B cell (primary cell): ENCODE measurements around the gene SASH1. TPM values are rescaled to one million over a fixed set of nuclear protein-coding genes. Genes with fewer than 3 reads are reported as not detected.

Experiments
- ATAC-seq: fragments of 200-7000 bp; cut with Tn5 transposase; one replicate; pipeline ENCODE4 v1.10.0; 2021; ENCODE audit warnings: low read depth, mild to moderate bottlenecking, moderate number of reproducible peaks, moderate library complexity
- CTCF ChIA-PET: fragments of 350-600 bp; sonication (Branson Sonifier 250); formaldehyde crosslinking; loops from one replicate; lab custom pipeline; 2021; ENCODE audit warnings: antibody characterized with exemption, inconsistent platforms; lab: Charles Lee
- POLR2A ChIA-PET: fragments of 350-600 bp; sonication (Branson Sonifier 250); formaldehyde crosslinking; loops from one replicate; lab custom pipeline; 2021; ENCODE audit warnings: antibody characterized with exemption; lab: Charles Lee
- DNase-seq: peaks from one replicate; pipeline ENCODE4 v3.0.0; 2013
- H2AFZ ChIP-seq: 2 replicates; pipeline ENCODE4 v1.6.1; 2012; ENCODE audit warnings: mild to moderate bottlenecking, low read depth, low read length; ENCODE audit not compliant: insufficient read depth, poor library complexity, severe bottlenecking
- H3K27ac ChIP-seq, 2 donors: 1 replicate in 1 of 2; 2 replicates in 1 of 2; pipeline ENCODE4 v1.5.1; 2012 to 2013; ENCODE audit warnings: low read length in 2 of 2, mild to moderate bottlenecking in 2 of 2, moderate library complexity in 1 of 2
- H3K27me3 ChIP-seq, 4 experiments: fragments of 200-600 bp in 1 of 4; sonication (generic) in 1 of 4; replicated peaks in 1 of 4; 1 replicate in 2 of 4; 2 replicates in 2 of 4; pipeline versions ENCODE4 v1.6.1 to v1.7.0; 2013 to 2016; ENCODE audit warnings: low read length in 3 of 4, mild to moderate bottlenecking in 2 of 4, mixed read lengths in 1 of 4, moderate library complexity in 1 of 4; ENCODE audit not compliant: insufficient read depth in 4 of 4, control insufficient read depth in 3 of 4; ENCODE audit errors: control extremely low read depth in 1 of 4
- H3K36me3 ChIP-seq, 2 experiments: replicated peaks in 1 of 2; 1 replicate in 1 of 2; 2 replicates in 1 of 2; pipeline versions ENCODE4 v1.6.1 to v1.7.1; 2013; ENCODE audit warnings: low read length in 1 of 2; ENCODE audit not compliant: insufficient read depth in 2 of 2, control insufficient read depth in 1 of 2; ENCODE audit errors: control extremely low read depth in 1 of 2, extremely low read depth in 1 of 2
- H3K4me1 ChIP-seq, 2 donors: fragments of 200-600 bp in 1 of 2; sonication (generic) in 1 of 2; 1 replicate in 1 of 2; 2 replicates in 1 of 2; pipeline versions ENCODE4 v1.5.1 to v1.6.1; 2013 to 2017; ENCODE audit warnings: low read length in 2 of 2; ENCODE audit not compliant: control insufficient read depth in 2 of 2, insufficient read depth in 2 of 2
- H3K4me2 ChIP-seq: replicated peaks from 2 replicates; pipeline ENCODE3; 2012; ENCODE audit warnings: mild to moderate bottlenecking, low read depth, low read length; ENCODE audit not compliant: poor library complexity, severe bottlenecking
- H3K4me3 ChIP-seq, 5 experiments: fragments of 200-600 bp in 1 of 5; sonication (generic) in 1 of 5; 1 replicate in 3 of 5; 2 replicates in 2 of 5; pipeline versions ENCODE4 v1.5.1 to v1.7.0; 2011 to 2016; ENCODE audit warnings: low read length in 4 of 5, mild to moderate bottlenecking in 4 of 5, low read depth in 2 of 5, control low read depth in 1 of 5, moderate library complexity in 1 of 5; ENCODE audit not compliant: insufficient read depth in 1 of 5; ENCODE audit errors: control extremely low read depth in 1 of 5, extremely low read depth in 1 of 5
- H3K79me2 ChIP-seq: fragments of 200-600 bp; sonication (generic); one replicate; pipeline ENCODE4 v1.6.0; 2016; ENCODE audit warnings: low read length; ENCODE audit not compliant: control insufficient read depth, insufficient read depth
- H3K9ac ChIP-seq: fragments of 200-600 bp; sonication (generic); 2 replicates; pipeline ENCODE4 v1.6.1; 2017; ENCODE audit warnings: mild to moderate bottlenecking, low read length, moderate library complexity
- H3K9me3 ChIP-seq, 3 donors: one replicate each; pipeline versions ENCODE4 v1.6.1 to v1.7.1; 2013; ENCODE audit warnings: low read length in 2 of 3; ENCODE audit not compliant: control insufficient read depth in 2 of 3, insufficient read depth in 1 of 3; ENCODE audit errors: control extremely low read depth in 1 of 3
- H4K20me1 ChIP-seq: 2 replicates; pipeline ENCODE4 v1.6.0; 2012; ENCODE audit warnings: mild to moderate bottlenecking, low read length; ENCODE audit not compliant: insufficient read depth, control insufficient read depth, poor library complexity, severe bottlenecking
- H3K27ac Mint-ChIP-seq: one replicate; pipeline ENCODE4 v1.8.0; 2021; ENCODE audit warnings: mixed read lengths
- H3K27me3 Mint-ChIP-seq: one replicate; pipeline ENCODE4 v1.8.0; 2021; ENCODE audit warnings: mixed read lengths
- H3K4me1 Mint-ChIP-seq: one replicate; pipeline ENCODE4 v1.8.0; 2021; ENCODE audit warnings: mixed read lengths
- H3K4me3 Mint-ChIP-seq: one replicate; pipeline ENCODE4 v1.8.0; 2021; ENCODE audit warnings: mixed read lengths
- H3K9me3 Mint-ChIP-seq: one replicate; pipeline ENCODE4 v1.8.0; 2022; ENCODE audit warnings: mixed read lengths; ENCODE audit not compliant: insufficient read depth
- CTCF ChIP-seq: fragments of 200-600 bp; IDR thresholded peaks from one replicate; pipeline ENCODE4 v1.8.0; 2022; ENCODE audit warnings: antibody characterized with exemption, mild to moderate bottlenecking
- EZH2 ChIP-seq: IDR thresholded peaks from 2 replicates; pipeline ENCODE4 v1.6.1; 2012; ENCODE audit warnings: borderline replicate concordance, low read depth, mild to moderate bottlenecking, moderate library complexity, low read length; ENCODE audit not compliant: insufficient read depth, poor library complexity, severe bottlenecking
- WGBS: methylation state at CpG from one replicate; pipeline ENCODE4 v1.1.5; 2013; ENCODE audit warnings: missing lambda C conversion rate; ENCODE audit not compliant: insufficient coverage; 5-methylcytosine and 5-hydroxymethylcytosine counted together
- intact Hi-C: fragments of 100-400 bp; cut with micrococcal nuclease; formaldehyde crosslinking; loops from one replicate; pipeline ENCODE4 v1.10.0; 2022
- polyA plus RNA-seq: library from polyadenylated mRNA; depleted of rRNA; stranded (reverse); fragments of >200 nt; gene quantifications from 2 replicates; pipeline ENCODE4 v1.2.3, GENCODE V29; 2012
- total RNA-seq, 2 donors: library from RNA; stranded (reverse); fragments of 120-200 nt in 1 of 2; gene quantifications; 1 replicate in 1 of 2; 2 replicates in 1 of 2; pipeline versions ENCODE4 v1.2.3 to v1.2.4, GENCODE V29; 2013 to 2022

The SASH1 gene
- total and polyA plus RNA-seq, 2 donors (not counting 1 experiment from before 2014, with no cell fraction given), result 0.01 to 0.07 TPM

- ChIA-PET POLR2A (no interaction called here), CTCF (no interaction called here)
- Mint-ChIP-seq H3K9me3 (no peaks in the 10 kb centered on the region), H3K4me3 (no peak overlapping the region), H3K27me3 (peaks cover 27% of the 10 kb centered on the region), H3K4me1 (peaks cover 11% of the 10 kb centered on the region), H3K27ac (no peak overlapping the region)
- H3K27me3 ChIP-seq, result peaks cover 0 to 22% (median 12%) of the 10 kb centered on the region in 4 experiments
- ATAC-seq, result no peak
- H3K9ac ChIP-seq, result no peak overlapping the region
- H2AFZ ChIP-seq, result no peak overlapping the region
- no peak for TF ChIP-seq CTCF
- no peak for TF ChIP-seq EZH2
- no peak overlapping the region for H3K4me2 ChIP-seq
- no peak overlapping the region for H3K27ac ChIP-seq
- no peaks in the 10 kb centered on the region for H4K20me1 ChIP-seq
- intact Hi-C loops, result no loop called here
- peaks cover 0 to 4% (median 0%) of the 10 kb centered on the region in 3 donors for H3K9me3 ChIP-seq
- DNase-seq, result no peak
- 100% methylated on average over 4 of the region's 5 CpGs for WGBS
- peaks cover 6 to 9% of the 10 kb centered on the region in 2 donors for H3K4me1 ChIP-seq
- no peaks in the 10 kb centered on the region for H3K36me3 ChIP-seq
- no peak overlapping the region for H3K4me3 ChIP-seq
- H3K79me2 ChIP-seq, result no peaks in the 10 kb centered on the region
Measured at GRCh38 chr6:148339766-148340165, 2.9 kb upstream of the SASH1 start.

- 97% methylated on average over 5 of the region's 9 CpGs for WGBS
- ATAC-seq (no peak), DNase-seq (no peak)
- H3K9me3 ChIP-seq, result peaks cover 0 to 4% (median 0%) of the 10 kb centered on the region in 3 donors
- no peak overlapping the region for H3K4me3 Mint-ChIP-seq
- ChIA-PET CTCF (interaction anchor here (0.6 kb wide), 1 partner anchor 1208 kb away, joined by 3 read pairs; no protein-coding TSS in a partner anchor), POLR2A (no interaction called here)
- H3K27ac ChIP-seq, result no peak overlapping the region
- no peaks in the 10 kb centered on the region for H3K9me3 Mint-ChIP-seq
- no peak overlapping the region for H3K4me2 ChIP-seq
- H3K4me3 ChIP-seq, result no peak overlapping the region
- no peak overlapping the region for H3K27ac Mint-ChIP-seq
- peaks cover 6 to 9% of the 10 kb centered on the region in 2 donors for H3K4me1 ChIP-seq
- peaks cover 36% of the 10 kb centered on the region for H3K27me3 Mint-ChIP-seq
- intact Hi-C loops, result no loop called here
- no peak for TF ChIP-seq CTCF
- H3K4me1 Mint-ChIP-seq, result peaks cover 11% of the 10 kb centered on the region
- H2AFZ ChIP-seq, result no peak overlapping the region
- H4K20me1 ChIP-seq, result no peaks in the 10 kb centered on the region
- H3K36me3 ChIP-seq, result no peaks in the 10 kb centered on the region
- H3K79me2 ChIP-seq, result no peaks in the 10 kb centered on the region
- peaks cover 0 to 28% (median 13%) of the 10 kb centered on the region in 4 experiments for H3K27me3 ChIP-seq
- no peak overlapping the region for H3K9ac ChIP-seq
Measured at GRCh38 chr6:148340586-148341297, 1.9 kb upstream of the SASH1 start.
